K562 (cell line): ENCODE data around the gene ZNF791. TPM values are rescaled to one million over a fixed set of nuclear protein-coding genes. Genes with fewer than 3 reads are reported as not detected.

Experiments used
- CBX1 ChIP-seq: sonication (generic); IDR thresholded peaks from 2 replicates; pipeline ENCODE4 v1.6.1; 2016; ENCODE audit warnings: antibody characterized with exemption, low read depth, mild to moderate bottlenecking
- CBX3 ChIP-seq, 2 experiments: IDR thresholded peaks; 1 replicate in 1 of 2; 2 replicates in 1 of 2; pipeline ENCODE4 v1.6.1; 2012; ENCODE audit warnings: inconsistent platforms in 2 of 2, low read length in 2 of 2, borderline replicate concordance in 1 of 2, control low read depth in 1 of 2
- CBX5 ChIP-seq: IDR thresholded peaks from 2 replicates; pipeline ENCODE4 v1.6.1; 2014; ENCODE audit warnings: low read depth, borderline replicate concordance
- GATA2 ChIP-seq: sonication (generic); formaldehyde crosslinking; IDR thresholded peaks from 2 replicates; pipeline ENCODE4 v1.4.0; 2020; ENCODE audit warnings: mild to moderate bottlenecking, missing genetic modification reagents
- HMG20B ChIP-seq: fragments of 250-450 bp; sonication (Bioruptor Pico); IDR thresholded peaks from 2 replicates; pipeline ENCODE4 v1.5.0; 2021; ENCODE audit warnings: mild to moderate bottlenecking
- NCOA1 ChIP-seq: fragments of 450-650 bp; IDR thresholded peaks from 2 replicates; pipeline ENCODE4 v1.6.1; 2016; ENCODE audit warnings: low read depth
- NR2F6 ChIP-seq: fragments of 450-650 bp; formaldehyde crosslinking; IDR thresholded peaks from 2 replicates; pipeline ENCODE4 v1.4.0; 2020; ENCODE audit warnings: mild to moderate bottlenecking
- YBX1 ChIP-seq: fragments of 450-650 bp; IDR thresholded peaks from 2 replicates; pipeline ENCODE4 v1.7.1; 2016; ENCODE audit warnings: mild to moderate bottlenecking
- ZNF24 ChIP-seq: fragments of 450-650 bp; IDR thresholded peaks from 2 replicates; pipeline ENCODE4 v1.6.1; 2016
- polyA plus RNA-seq, 8 experiments: library from polyadenylated mRNA; depleted of rRNA in 4 of 8; stranded (reverse) in 5 of 8; unstranded in 3 of 8; fragments of >200 nt; fragmentation: Nextera tagmentation in 2 of 8; fragmentation: Illumina TruSeq in 1 of 8; extraction: Ambion mirVana in 2 of 8; extraction: Trizol in 1 of 8; gene quantifications; 2 replicates each; pipeline versions ENCODE4 v1.2.1 to v1.2.3, GENCODE V29; 2011 to 2014; ENCODE audit warnings: inconsistent platforms in 1 of 8, missing spikeins in 1 of 8
- total RNA-seq, 7 experiments: library from RNA; depleted of rRNA in 6 of 7; stranded (reverse); fragments of >200 nt in 6 of 7; fragmentation: Illumina TruSeq in 2 of 7; extraction: Trizol in 2 of 7; gene quantifications; 2 replicates each; pipeline versions ENCODE4 v1.2.1 to v1.2.3, GENCODE V29; 2011 to 2021; ENCODE audit warnings: low replicate concordance in 1 of 7
- TF ChIP-seq, protein P1 (sequence below), 2 experiments: fragments of 450-650 bp; IDR thresholded peaks; 2 replicates each; pipeline ENCODE4 v1.6.1; 2016; ENCODE audit warnings: mild to moderate bottlenecking in 2 of 2, borderline replicate concordance in 1 of 2, low read depth in 1 of 2, moderate library complexity in 1 of 2
- TF ChIP-seq, protein P2 (sequence below): fragments of 250-450 bp; sonication (Bioruptor Pico); IDR thresholded peaks from 2 replicates; pipeline ENCODE4 v1.5.1; 2021; ENCODE audit warnings: mild to moderate bottlenecking
- TF ChIP-seq, protein P3 (sequence below): fragments of 250-450 bp; sonication (Bioruptor Pico); IDR thresholded peaks from 2 replicates; pipeline ENCODE4 v1.8.0; 2022; ENCODE audit warnings: inconsistent platforms

Gene ZNF791
- total and polyA plus RNA-seq, 9 of the 15 experiments (the other 6 are each of a cell fraction or from before 2014, with no cell fraction given): 7.8 to 22.7 (median 13.1) TPM

GRCh38 chr19:12628040-12629022, 17.6 kb downstream of the ZNF791 start (continued):
- peak; percentile 93 for TF ChIP-seq CBX5
- TF ChIP-seq, protein P1, sequence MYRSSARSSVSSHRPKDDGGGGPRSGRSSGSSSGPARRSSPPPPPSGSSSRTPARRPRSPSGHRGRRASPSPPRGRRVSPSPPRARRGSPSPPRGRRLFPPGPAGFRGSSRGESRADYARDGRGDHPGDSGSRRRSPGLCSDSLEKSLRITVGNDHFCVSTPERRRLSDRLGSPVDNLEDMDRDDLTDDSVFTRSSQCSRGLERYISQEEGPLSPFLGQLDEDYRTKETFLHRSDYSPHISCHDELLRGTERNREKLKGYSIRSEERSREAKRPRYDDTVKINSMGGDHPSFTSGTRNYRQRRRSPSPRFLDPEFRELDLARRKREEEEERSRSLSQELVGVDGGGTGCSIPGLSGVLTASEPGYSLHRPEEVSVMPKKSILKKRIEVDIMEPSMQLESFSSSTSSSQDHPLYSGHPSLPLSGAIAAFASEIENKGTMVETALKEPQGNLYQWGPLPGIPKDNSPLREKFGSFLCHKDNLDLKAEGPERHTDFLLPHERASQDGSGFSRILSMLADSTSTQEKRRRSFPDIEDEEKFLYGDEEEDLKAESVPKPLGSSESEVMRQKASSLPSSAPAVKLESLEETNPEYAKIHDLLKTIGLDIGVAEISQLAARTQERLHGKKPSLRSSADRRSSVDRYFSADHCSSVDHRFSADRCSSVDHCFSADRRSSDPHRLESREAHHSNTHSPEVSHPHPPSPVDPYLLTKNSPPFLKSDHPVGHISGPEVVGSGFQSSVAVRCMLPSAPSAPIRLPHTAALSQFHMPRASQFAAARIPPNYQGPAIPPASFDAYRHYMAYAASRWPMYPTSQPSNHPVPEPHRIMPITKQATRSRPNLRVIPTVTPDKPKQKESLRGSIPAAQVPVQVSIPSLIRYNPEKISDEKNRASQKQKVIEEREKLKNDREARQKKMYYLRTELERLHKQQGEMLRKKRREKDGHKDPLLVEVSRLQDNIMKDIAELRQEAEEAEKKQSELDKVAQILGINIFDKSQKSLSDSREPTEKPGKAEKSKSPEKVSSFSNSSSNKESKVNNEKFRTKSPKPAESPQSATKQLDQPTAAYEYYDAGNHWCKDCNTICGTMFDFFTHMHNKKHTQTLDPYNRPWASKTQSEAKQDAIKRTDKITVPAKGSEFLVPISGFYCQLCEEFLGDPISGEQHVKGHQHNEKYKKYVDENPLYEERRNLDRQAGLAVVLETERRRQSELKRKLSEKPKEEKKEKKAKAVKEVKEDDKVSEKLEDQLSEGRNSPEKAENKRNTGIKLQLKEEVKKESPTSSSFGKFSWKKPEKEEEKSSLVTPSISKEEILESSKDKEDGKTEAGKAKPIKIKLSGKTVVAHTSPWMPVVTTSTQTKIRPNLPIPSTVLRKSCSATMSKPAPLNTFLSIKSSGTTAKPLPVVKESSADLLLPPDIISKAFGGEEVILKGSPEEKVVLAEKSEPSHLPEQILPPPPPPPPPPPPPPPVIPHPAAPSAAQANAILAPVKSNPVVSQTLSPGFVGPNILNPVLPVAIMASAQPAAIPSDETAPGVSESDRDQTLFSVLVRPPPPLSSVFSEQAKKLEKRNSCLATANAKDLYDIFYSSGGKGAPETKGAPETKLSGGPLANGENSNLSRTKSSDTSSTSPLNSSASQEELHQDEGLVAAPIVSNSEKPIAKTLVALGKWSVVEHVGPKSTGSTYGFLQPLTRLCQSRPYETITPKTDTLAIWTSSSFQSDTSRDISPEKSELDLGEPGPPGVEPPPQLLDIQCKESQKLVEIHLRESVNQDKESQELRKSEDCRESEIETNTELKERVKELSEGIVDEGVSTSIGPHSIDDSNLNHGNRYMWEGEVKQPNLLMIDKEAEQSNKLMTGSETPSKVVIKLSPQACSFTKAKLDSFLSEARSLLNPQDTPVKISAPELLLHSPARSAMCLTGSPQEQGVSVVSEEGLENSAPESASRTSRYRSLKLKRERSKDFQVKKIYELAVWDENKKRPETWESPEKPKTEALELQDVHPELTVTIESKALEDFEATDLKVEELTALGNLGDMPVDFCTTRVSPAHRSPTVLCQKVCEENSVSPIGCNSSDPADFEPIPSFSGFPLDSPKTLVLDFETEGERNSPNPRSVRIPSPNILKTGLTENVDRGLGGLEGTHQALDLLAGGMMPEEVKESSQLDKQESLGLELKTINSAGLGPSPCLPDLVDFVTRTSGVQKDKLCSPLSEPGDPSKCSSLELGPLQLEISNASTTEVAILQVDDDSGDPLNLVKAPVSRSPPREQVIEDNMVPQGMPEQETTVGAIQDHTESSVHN (IDR thresholded peaks at IDR 0.05; ENCODE audit: borderline replicate concordance in 1 of 2, low read depth in 1 of 2): peak in 1 of 2 experiments; percentile 30; a peak in 1 of 4 replicates
- TF ChIP-seq CBX1: peak; percentile 78; the same call in 1 of the 2 replicates
- TF ChIP-seq GATA2 (CRISPR knock-in tag): no peak
- TF ChIP-seq ZNF24: peak; percentile 38; the same call in 1 of the 2 replicates
- no peak for TF ChIP-seq HMG20B (CRISPR knock-in tag)
- TF ChIP-seq NCOA1: no peak
- TF ChIP-seq NR2F6 (CRISPR knock-in tag): no peak
- no peak for TF ChIP-seq YBX1
- TF ChIP-seq, protein P2, sequence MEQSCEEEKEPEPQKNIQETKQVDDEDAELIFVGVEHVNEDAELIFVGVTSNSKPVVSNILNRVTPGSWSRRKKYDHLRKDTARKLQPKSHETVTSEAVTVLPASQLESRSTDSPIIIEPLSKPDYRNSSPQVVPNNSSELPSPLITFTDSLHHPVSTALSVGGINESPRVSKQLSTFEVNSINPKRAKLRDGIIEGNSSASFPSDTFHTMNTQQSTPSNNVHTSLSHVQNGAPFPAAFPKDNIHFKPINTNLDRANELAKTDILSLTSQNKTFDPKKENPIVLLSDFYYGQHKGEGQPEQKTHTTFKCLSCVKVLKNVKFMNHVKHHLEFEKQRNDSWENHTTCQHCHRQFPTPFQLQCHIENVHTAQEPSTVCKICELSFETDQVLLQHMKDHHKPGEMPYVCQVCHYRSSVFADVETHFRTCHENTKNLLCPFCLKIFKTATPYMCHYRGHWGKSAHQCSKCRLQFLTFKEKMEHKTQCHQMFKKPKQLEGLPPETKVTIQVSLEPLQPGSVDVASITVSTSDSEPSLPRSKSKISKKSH: peak; percentile 74; the same call in 1 of the 2 replicates
- TF ChIP-seq, protein P3, sequence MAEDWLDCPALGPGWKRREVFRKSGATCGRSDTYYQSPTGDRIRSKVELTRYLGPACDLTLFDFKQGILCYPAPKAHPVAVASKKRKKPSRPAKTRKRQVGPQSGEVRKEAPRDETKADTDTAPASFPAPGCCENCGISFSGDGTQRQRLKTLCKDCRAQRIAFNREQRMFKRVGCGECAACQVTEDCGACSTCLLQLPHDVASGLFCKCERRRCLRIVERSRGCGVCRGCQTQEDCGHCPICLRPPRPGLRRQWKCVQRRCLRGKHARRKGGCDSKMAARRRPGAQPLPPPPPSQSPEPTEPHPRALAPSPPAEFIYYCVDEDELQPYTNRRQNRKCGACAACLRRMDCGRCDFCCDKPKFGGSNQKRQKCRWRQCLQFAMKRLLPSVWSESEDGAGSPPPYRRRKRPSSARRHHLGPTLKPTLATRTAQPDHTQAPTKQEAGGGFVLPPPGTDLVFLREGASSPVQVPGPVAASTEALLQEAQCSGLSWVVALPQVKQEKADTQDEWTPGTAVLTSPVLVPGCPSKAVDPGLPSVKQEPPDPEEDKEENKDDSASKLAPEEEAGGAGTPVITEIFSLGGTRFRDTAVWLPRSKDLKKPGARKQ: 0 out of 2 replicates have a peak, but pooled peaks have one; percentile 5
- peak in 1 of 2 experiments; percentile 94; a peak in 2 of 3 replicates for TF ChIP-seq CBX3 (IDR thresholded peaks at IDR 0.05; ENCODE audit: borderline replicate concordance in 1 of 2, low read length in 2 of 2)
